ENCODE measurements around the gene CCR3.

CCR3 gene

DNA sequence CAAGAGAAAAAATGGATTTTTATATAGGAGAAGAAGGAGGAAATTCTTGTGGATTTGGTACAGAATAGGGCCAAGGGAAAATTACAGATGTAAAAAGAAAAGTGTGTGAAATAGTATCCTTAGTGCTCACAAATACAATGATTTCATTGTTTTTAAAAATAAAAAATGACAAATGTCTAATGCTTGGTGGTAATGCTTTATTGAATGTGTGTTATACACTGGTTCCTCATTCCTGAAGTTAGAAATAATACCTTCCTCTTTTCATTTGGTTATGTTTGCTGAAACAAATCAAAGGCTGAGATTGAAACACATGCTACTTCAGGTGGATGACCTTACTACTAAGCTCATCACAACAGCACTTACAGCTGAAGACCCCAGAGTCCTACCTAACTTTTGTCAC is 73.9 kb downstream of the CCR3 start:
- no peaks in the 10 kb centered on the region for H3K36me3 Mint-ChIP-seq (ENCODE audit: low read depth)
- peaks cover 12% of the 10 kb centered on the region for H3K27me3 Mint-ChIP-seq
- no peak overlapping the region for H3K27ac Mint-ChIP-seq
- DNase-seq: no peak
- peaks cover 10% of the 10 kb centered on the region for H3K9me3 Mint-ChIP-seq
- H3K4me3 Mint-ChIP-seq: no peak overlapping the region
- H3K4me1 Mint-ChIP-seq (ENCODE audit: low read depth): peaks cover 2% of the 10 kb centered on the region
